Endothelial cell (in vitro differentiated cells): ENCODE results near the gene CTNNA3. TPM values are rescaled to one million over a fixed set of nuclear protein-coding genes. Genes with fewer than 3 reads are reported as not detected.

Experiments used
- DNase-seq: peaks from one replicate; pipeline ENCODE4 v3.0.0; 2021; ENCODE audit warnings: low spot score
- H3K27ac Mint-ChIP-seq: one replicate; pipeline ENCODE4 v1.8.0; 2021; ENCODE audit warnings: mixed read lengths, inconsistent platforms; ENCODE audit not compliant: unreplicated experiment
- H3K27me3 Mint-ChIP-seq: one replicate; pipeline ENCODE4 v1.8.0; 2021; ENCODE audit warnings: mild to moderate bottlenecking, moderate library complexity, mixed read lengths, inconsistent platforms; ENCODE audit not compliant: unreplicated experiment
- H3K36me3 Mint-ChIP-seq: one replicate; pipeline ENCODE4 v1.8.0; 2021; ENCODE audit warnings: mild to moderate bottlenecking, low read depth, mixed read lengths, inconsistent platforms; ENCODE audit not compliant: unreplicated experiment
- H3K4me1 Mint-ChIP-seq: one replicate; pipeline ENCODE4 v1.8.0; 2021; ENCODE audit warnings: mild to moderate bottlenecking, mixed read lengths, inconsistent platforms; ENCODE audit not compliant: unreplicated experiment
- H3K4me3 Mint-ChIP-seq: one replicate; pipeline ENCODE4 v1.8.0; 2021; ENCODE audit warnings: mild to moderate bottlenecking, mixed read lengths, inconsistent platforms; ENCODE audit not compliant: unreplicated experiment
- H3K9me3 Mint-ChIP-seq: one replicate; pipeline ENCODE4 v1.8.0; 2021; ENCODE audit warnings: mixed read lengths, inconsistent platforms; ENCODE audit not compliant: unreplicated experiment
- CTCF ChIP-seq: fragments of 200-600 bp; sonication (generic); IDR thresholded peaks from one replicate; pipeline ENCODE4 v1.5.0; 2021; ENCODE audit warnings: antibody characterized with exemption; ENCODE audit not compliant: unreplicated experiment
- total RNA-seq: library from RNA; stranded (reverse); fragmentation: NEBNext Ultra II Directional; extraction: Animal tissue kit (Norgen Biotek cat#: 25700); gene quantifications from one replicate; pipeline ENCODE4 v1.2.1, GENCODE V29; 2021; ENCODE audit not compliant: unreplicated experiment

CTNNA3 gene
- total RNA-seq, 1 donor from 2014 or later = 2.3 TPM

GRCh38 chr10:67262675-67263074 is 433.3 kb downstream of the CTNNA3 start:
- TF ChIP-seq CTCF = no peak
- H3K27me3 Mint-ChIP-seq = no peaks in the 10 kb centered on the region
- H3K36me3 Mint-ChIP-seq = no peaks in the 10 kb centered on the region
- no peaks in the 10 kb centered on the region for H3K4me1 Mint-ChIP-seq
- H3K4me3 Mint-ChIP-seq = no peak overlapping the region
- H3K9me3 Mint-ChIP-seq = no peaks in the 10 kb centered on the region
- no peak overlapping the region for H3K27ac Mint-ChIP-seq
- DNase-seq = no peak

- TF ChIP-seq CTCF = no peak
- Mint-ChIP-seq H3K9me3 (no peaks in the 10 kb centered on the region), H3K4me3 (no peak overlapping the region), H3K27ac (no peak overlapping the region), H3K4me1 (no peaks in the 10 kb centered on the region), H3K36me3 (no peaks in the 10 kb centered on the region), H3K27me3 (no peaks in the 10 kb centered on the region)
- no peak for DNase-seq
Observed at GRCh38 chr10:67261300-67261797, 434.6 kb downstream of the CTNNA3 start.

GRCh38 chr10:67259319-67259929 is 436.6 kb downstream of the CTNNA3 start:
- Mint-ChIP-seq H3K4me3 (no peak overlapping the region), H3K27me3 (no peaks in the 10 kb centered on the region), H3K27ac (no peak overlapping the region), H3K36me3 (no peaks in the 10 kb centered on the region), H3K9me3 (no peaks in the 10 kb centered on the region), H3K4me1 (no peaks in the 10 kb centered on the region)
- no peak for TF ChIP-seq CTCF
- DNase-seq = no peak

GRCh38 chr10:67257427-67258144 is 438.4 kb downstream of the CTNNA3 start:
- Mint-ChIP-seq H3K36me3 (no peaks in the 10 kb centered on the region), H3K27me3 (no peaks in the 10 kb centered on the region)

More at GRCh38 chr10:67257427-67258144, 438.4 kb downstream of the CTNNA3 start:
- no peak overlapping the region for H3K27ac Mint-ChIP-seq
- H3K9me3 Mint-ChIP-seq = no peaks in the 10 kb centered on the region
- DNase-seq = no peak
- no peaks in the 10 kb centered on the region for H3K4me1 Mint-ChIP-seq
- H3K4me3 Mint-ChIP-seq = no peak overlapping the region
- TF ChIP-seq CTCF = no peak
